ENCODE measurements around the gene TRAF4.

DNA sequence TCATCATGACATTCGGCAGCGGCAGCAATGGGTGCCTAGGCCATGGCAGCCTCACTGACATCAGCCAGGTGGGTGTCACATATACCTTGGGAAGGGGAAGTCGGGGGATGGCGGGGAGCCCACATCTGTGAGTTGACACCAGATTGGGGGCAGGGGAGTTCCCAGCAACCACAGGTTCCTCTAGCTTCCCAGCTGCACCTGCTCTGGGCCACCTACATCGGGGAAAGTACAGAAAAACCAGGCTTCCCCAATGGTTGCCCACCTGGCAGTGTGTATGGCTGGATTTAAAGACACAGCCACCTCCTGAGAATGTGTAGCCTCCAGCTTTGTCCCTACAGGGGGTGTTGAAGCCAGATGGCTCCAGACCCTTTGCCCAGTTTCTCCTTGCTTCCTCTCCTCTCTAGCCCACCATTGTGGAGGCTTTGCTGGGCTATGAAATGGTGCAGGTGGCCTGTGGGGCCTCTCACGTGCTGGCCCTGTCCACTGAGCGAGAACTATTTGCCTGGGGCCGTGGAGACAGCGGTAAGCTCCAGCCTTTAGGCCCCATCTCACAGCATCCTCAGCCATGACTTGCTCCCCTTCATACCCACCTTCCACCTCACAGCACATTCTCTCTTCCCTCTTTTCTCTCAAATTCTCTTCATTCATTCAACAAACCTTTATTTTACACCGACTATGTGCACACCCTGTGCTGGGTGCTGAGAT, 5.0 kb upstream of the TRAF4 start:
- TF ChIP-seq, protein P1, sequence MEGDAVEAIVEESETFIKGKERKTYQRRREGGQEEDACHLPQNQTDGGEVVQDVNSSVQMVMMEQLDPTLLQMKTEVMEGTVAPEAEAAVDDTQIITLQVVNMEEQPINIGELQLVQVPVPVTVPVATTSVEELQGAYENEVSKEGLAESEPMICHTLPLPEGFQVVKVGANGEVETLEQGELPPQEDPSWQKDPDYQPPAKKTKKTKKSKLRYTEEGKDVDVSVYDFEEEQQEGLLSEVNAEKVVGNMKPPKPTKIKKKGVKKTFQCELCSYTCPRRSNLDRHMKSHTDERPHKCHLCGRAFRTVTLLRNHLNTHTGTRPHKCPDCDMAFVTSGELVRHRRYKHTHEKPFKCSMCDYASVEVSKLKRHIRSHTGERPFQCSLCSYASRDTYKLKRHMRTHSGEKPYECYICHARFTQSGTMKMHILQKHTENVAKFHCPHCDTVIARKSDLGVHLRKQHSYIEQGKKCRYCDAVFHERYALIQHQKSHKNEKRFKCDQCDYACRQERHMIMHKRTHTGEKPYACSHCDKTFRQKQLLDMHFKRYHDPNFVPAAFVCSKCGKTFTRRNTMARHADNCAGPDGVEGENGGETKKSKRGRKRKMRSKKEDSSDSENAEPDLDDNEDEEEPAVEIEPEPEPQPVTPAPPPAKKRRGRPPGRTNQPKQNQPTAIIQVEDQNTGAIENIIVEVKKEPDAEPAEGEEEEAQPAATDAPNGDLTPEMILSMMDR (optimal IDR thresholded peaks at IDR 0.05 in 1 of 3, IDR thresholded peaks at IDR 0.05 in 1 of 3, conservative IDR thresholded peaks at IDR 0.05 in 1 of 3; ENCODE audit: extremely low read depth in 1 of 3, insufficient read depth in 2 of 3, low read length in 3 of 3), result no peak
- no peak for TF ChIP-seq EZH2 (IDR thresholded peaks at IDR 0.05; ENCODE audit: low read length)
